H9 (cell line): ENCODE results near the gene FNIP2. TPM values are rescaled to one million over a fixed set of nuclear protein-coding genes. Genes with fewer than 3 reads are reported as not detected.

ENCODE experiments used
- DNase-seq: peaks from one replicate; pipeline ENCODE4 v3.0.0-alpha.2; 2017
- H2AFZ ChIP-seq: one replicate; pipeline ENCODE4 v1.6.1; 2013; ENCODE audit warnings: mild to moderate bottlenecking, low read length, control low read depth, moderate library complexity
- H2AK5ac ChIP-seq: 2 replicates; pipeline ENCODE4 v1.6.1; 2013; ENCODE audit warnings: low read length, control low read depth, mixed read lengths; ENCODE audit not compliant: insufficient read length
- H2BK120ac ChIP-seq: one replicate; pipeline ENCODE4 v1.6.1; 2013; ENCODE audit warnings: low read depth, mild to moderate bottlenecking, low read length, control low read depth, inconsistent platforms; ENCODE audit not compliant: poor library complexity, severe bottlenecking
- H2BK12ac ChIP-seq: 2 replicates; pipeline ENCODE4 v1.6.1; 2013; ENCODE audit warnings: low read length, control low read depth, mixed read lengths, low read depth; ENCODE audit not compliant: insufficient read length
- H2BK15ac ChIP-seq: 2 replicates; pipeline ENCODE4 v1.6.1; 2013; ENCODE audit warnings: low read depth, low read length, control low read depth
- H2BK20ac ChIP-seq: one replicate; pipeline ENCODE4 v1.6.1; 2013; ENCODE audit warnings: low read depth, mild to moderate bottlenecking, low read length, control low read depth, inconsistent platforms; ENCODE audit not compliant: poor library complexity, severe bottlenecking
- H2BK5ac ChIP-seq: 2 replicates; pipeline ENCODE4 v1.6.1; 2013; ENCODE audit warnings: low read length, control low read depth, mixed read lengths; ENCODE audit not compliant: insufficient read length
- H3K14ac ChIP-seq: 2 replicates; pipeline ENCODE4 v1.6.1; 2013; ENCODE audit warnings: low read length, control low read depth; ENCODE audit not compliant: insufficient read depth
- H3K18ac ChIP-seq: 2 replicates; pipeline ENCODE4 v1.6.1; 2013; ENCODE audit warnings: low read depth, mild to moderate bottlenecking, mixed read lengths, low read length, control low read depth; ENCODE audit not compliant: insufficient read length
- H3K23ac ChIP-seq: 2 replicates; pipeline ENCODE4 v1.6.1; 2013; ENCODE audit warnings: low read length, control low read depth, mixed read lengths, low read depth; ENCODE audit not compliant: insufficient read length
- H3K23me2 ChIP-seq: 2 replicates; pipeline ENCODE4 v1.6.1; 2013; ENCODE audit warnings: low read depth, mild to moderate bottlenecking, mixed read lengths, low read length, control low read depth; ENCODE audit not compliant: insufficient read length, poor library complexity, severe bottlenecking
- H3K27ac ChIP-seq: 2 replicates; pipeline ENCODE4 v1.5.1; 2013; ENCODE audit warnings: low read length, control low read depth, mixed read lengths, low read depth; ENCODE audit not compliant: insufficient read length
- H3K27me3 ChIP-seq: 2 replicates; pipeline ENCODE4 v1.6.1; 2013; ENCODE audit warnings: low read length, control low read depth, inconsistent platforms; ENCODE audit not compliant: insufficient read depth
- H3K4ac ChIP-seq: 2 replicates; pipeline ENCODE4 v1.6.1; 2013; ENCODE audit warnings: low read depth, mild to moderate bottlenecking, control low read depth, inconsistent platforms, low read length, moderate library complexity
- H3K4me1 ChIP-seq: 2 replicates; pipeline ENCODE4 v1.6.1; 2013; ENCODE audit warnings: low read length, control low read depth, inconsistent platforms; ENCODE audit not compliant: insufficient read depth
- H3K4me2 ChIP-seq: 2 replicates; pipeline ENCODE4 v1.6.1; 2013; ENCODE audit warnings: low read length, control low read depth, mixed read lengths; ENCODE audit not compliant: insufficient read length, insufficient read depth
- H3K56ac ChIP-seq: 2 replicates; pipeline ENCODE4 v1.6.1; 2013; ENCODE audit warnings: low read depth, mild to moderate bottlenecking, mixed read lengths, low read length, control low read depth; ENCODE audit not compliant: insufficient read length
- H3K79me1 ChIP-seq: 2 replicates; pipeline ENCODE4 v1.6.1; 2013; ENCODE audit warnings: low read depth, mild to moderate bottlenecking, moderate library complexity, low read length, control low read depth, inconsistent platforms; ENCODE audit not compliant: insufficient read depth, poor library complexity, severe bottlenecking
- H3K79me2 ChIP-seq: 2 replicates; pipeline ENCODE4 v1.6.1; 2013; ENCODE audit warnings: low read length, control low read depth, inconsistent platforms; ENCODE audit not compliant: insufficient read depth
- H3K9ac ChIP-seq: 2 replicates; pipeline ENCODE4 v1.6.1; 2013; ENCODE audit warnings: low read length, control low read depth, mixed read lengths; ENCODE audit not compliant: insufficient read length; ENCODE audit errors: extremely low read depth
- H3K9me3 ChIP-seq: one replicate; pipeline ENCODE4 v1.6.1; 2013; ENCODE audit warnings: low read depth, low read length, inconsistent platforms; ENCODE audit not compliant: control insufficient read depth
- H3T11ph ChIP-seq: one replicate; pipeline ENCODE4 v1.6.1; 2013; ENCODE audit warnings: mild to moderate bottlenecking, low read length, control low read depth, inconsistent platforms
- H4K20me1 ChIP-seq: one replicate; pipeline ENCODE4 v1.6.1; 2013; ENCODE audit not compliant: control insufficient read depth, insufficient read length, insufficient read depth
- H4K5ac ChIP-seq: 2 replicates; pipeline ENCODE4 v1.6.1; 2013; ENCODE audit warnings: low read depth, mild to moderate bottlenecking, mixed read lengths, low read length, control low read depth; ENCODE audit not compliant: insufficient read length
- H4K8ac ChIP-seq: replicated peaks from 2 replicates; pipeline ENCODE4 v1.6.1; 2013; ENCODE audit warnings: low read length, control low read depth, mixed read lengths, low read depth; ENCODE audit not compliant: insufficient read length
- H4K91ac ChIP-seq: 2 replicates; pipeline ENCODE4 v1.6.1; 2013; ENCODE audit warnings: low read depth, mild to moderate bottlenecking, moderate library complexity, mixed read lengths, low read length, control low read depth; ENCODE audit not compliant: insufficient read length
- H3K27ac Mint-ChIP-seq, 3 experiments: 2 replicates in 2 of 3; 3 replicates in 1 of 3; pipeline ENCODE4 v1.8.0; 2020 to 2021; ENCODE audit warnings: mixed read lengths in 3 of 3, mild to moderate bottlenecking in 1 of 3, moderate library complexity in 1 of 3
- H3K27me3 Mint-ChIP-seq: 2 replicates; pipeline ENCODE4 v1.8.0; 2021; ENCODE audit warnings: low read depth, mild to moderate bottlenecking, moderate library complexity, mixed read lengths
- H3K36me3 Mint-ChIP-seq, 3 experiments: 2 replicates in 2 of 3; 3 replicates in 1 of 3; pipeline ENCODE4 v1.8.0; 2020 to 2021; ENCODE audit warnings: low read depth in 3 of 3, mixed read lengths in 3 of 3; ENCODE audit not compliant: insufficient read depth in 1 of 3
- H3K4me1 Mint-ChIP-seq, 2 experiments: 2 replicates each; pipeline ENCODE4 v1.8.0; 2020; ENCODE audit warnings: mixed read lengths in 2 of 2
- H3K4me3 Mint-ChIP-seq, 2 experiments: 2 replicates in 1 of 2; 3 replicates in 1 of 2; pipeline ENCODE4 v1.8.0; 2020 to 2021; ENCODE audit warnings: mild to moderate bottlenecking in 2 of 2, mixed read lengths in 2 of 2, moderate library complexity in 1 of 2
- H3K9me3 Mint-ChIP-seq, 2 experiments: 2 replicates in 1 of 2; 3 replicates in 1 of 2; pipeline ENCODE4 v1.8.0; 2020; ENCODE audit warnings: mild to moderate bottlenecking in 2 of 2, mixed read lengths in 2 of 2, moderate library complexity in 1 of 2
- WGBS: extraction: QIAGEN DNeasy Blood & Tissue Kit; methylation state at CpG from one replicate; pipeline ENCODE4 v1.1.7; 2013; ENCODE audit warnings: missing lambda C conversion rate, low lambda C conversion rate, mixed read lengths; ENCODE audit not compliant: insufficient read length; ENCODE audit errors: extremely low coverage; 5-methylcytosine and 5-hydroxymethylcytosine counted together
- total RNA-seq: library from RNA; stranded (reverse); gene quantifications from 2 replicates; pipeline ENCODE4 v1.2.1, GENCODE V29; 2021
- TF ChIP-seq, protein P1 (sequence below): fragments of 200-600 bp; sonication (generic); conservative IDR thresholded peaks from 3 replicates; pipeline ENCODE4 v1.8.0; 2021; ENCODE audit warnings: antibody characterized with exemption, mild to moderate bottlenecking

FNIP2 gene
- total RNA-seq, 1 experiment from 2014 or later: 9.6 TPM

DNA sequence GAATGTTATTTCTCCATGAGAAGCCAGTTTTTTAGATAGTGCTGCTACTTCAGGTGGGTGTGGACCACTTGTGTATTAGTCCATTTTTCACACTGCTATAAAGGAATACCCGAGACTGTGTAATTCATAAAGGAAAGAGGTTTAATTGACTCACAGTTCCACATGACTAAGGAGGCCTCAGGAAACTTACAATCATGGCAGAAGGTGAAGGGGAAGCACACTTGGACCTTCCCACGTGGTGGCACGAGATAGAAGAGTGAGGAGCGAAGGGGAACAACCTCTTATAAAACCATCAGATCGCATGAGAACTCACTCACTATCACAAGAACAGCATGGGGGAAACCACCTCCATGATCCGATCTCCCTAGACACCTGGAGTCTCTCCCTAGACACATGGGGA lies 42.2 kb upstream of the FNIP2 start:
- no peak overlapping the region for H2AFZ ChIP-seq
- WGBS: no CpG with 5 or more reads among the region's 6 CpGs
- no peak overlapping the region for H2AK5ac ChIP-seq
- no peaks in the 10 kb centered on the region for H3K27me3 ChIP-seq
- no peak overlapping the region for H2BK5ac ChIP-seq
- TF ChIP-seq, protein P1, sequence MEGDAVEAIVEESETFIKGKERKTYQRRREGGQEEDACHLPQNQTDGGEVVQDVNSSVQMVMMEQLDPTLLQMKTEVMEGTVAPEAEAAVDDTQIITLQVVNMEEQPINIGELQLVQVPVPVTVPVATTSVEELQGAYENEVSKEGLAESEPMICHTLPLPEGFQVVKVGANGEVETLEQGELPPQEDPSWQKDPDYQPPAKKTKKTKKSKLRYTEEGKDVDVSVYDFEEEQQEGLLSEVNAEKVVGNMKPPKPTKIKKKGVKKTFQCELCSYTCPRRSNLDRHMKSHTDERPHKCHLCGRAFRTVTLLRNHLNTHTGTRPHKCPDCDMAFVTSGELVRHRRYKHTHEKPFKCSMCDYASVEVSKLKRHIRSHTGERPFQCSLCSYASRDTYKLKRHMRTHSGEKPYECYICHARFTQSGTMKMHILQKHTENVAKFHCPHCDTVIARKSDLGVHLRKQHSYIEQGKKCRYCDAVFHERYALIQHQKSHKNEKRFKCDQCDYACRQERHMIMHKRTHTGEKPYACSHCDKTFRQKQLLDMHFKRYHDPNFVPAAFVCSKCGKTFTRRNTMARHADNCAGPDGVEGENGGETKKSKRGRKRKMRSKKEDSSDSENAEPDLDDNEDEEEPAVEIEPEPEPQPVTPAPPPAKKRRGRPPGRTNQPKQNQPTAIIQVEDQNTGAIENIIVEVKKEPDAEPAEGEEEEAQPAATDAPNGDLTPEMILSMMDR: no peak
- no peak overlapping the region for H4K5ac ChIP-seq
- no peak overlapping the region for H3K4me2 ChIP-seq
- H3K23me2 ChIP-seq: peaks cover 12% of the 10 kb centered on the region
- no peak overlapping the region for H3K14ac ChIP-seq
- no peaks in the 10 kb centered on the region for H3K9me3 ChIP-seq
- no peak overlapping the region for H3K23ac ChIP-seq
- Mint-ChIP-seq H3K4me3 (no peak overlapping the region), H3K27me3 (peaks cover 1% of the 10 kb centered on the region; the same call in 1 of the 2 replicates), H3K27ac (no peak overlapping the region), H3K36me3 (peaks cover under 1 to 2% (median under 1%) of the 10 kb centered on the region in 3 experiments; a peak in 6 of 7 replicates), H3K9me3 (no peaks in the 10 kb centered on the region), H3K4me1 (peaks cover 13 to 22% of the 10 kb centered on the region in 2 experiments)
- H3T11ph ChIP-seq: no peak overlapping the region
- H3K56ac ChIP-seq: no peak overlapping the region
- no peak overlapping the region for H2BK15ac ChIP-seq
- H3K4me1 ChIP-seq: peaks cover 2% of the 10 kb centered on the region; the same call in 1 of the 2 replicates
- H3K18ac ChIP-seq: no peak overlapping the region
- no peak for DNase-seq
- H4K8ac ChIP-seq: no peak overlapping the region
- no peak overlapping the region for H3K27ac ChIP-seq
- H3K4ac ChIP-seq: no peak overlapping the region
- H3K79me2 ChIP-seq: peaks cover 7% of the 10 kb centered on the region; the same call in 1 of the 2 replicates
- H2BK120ac ChIP-seq: no peak overlapping the region
- no peak overlapping the region for H4K91ac ChIP-seq
- H4K20me1 ChIP-seq: no peaks in the 10 kb centered on the region
- no peak overlapping the region for H2BK20ac ChIP-seq
- H3K9ac ChIP-seq: no peak overlapping the region
- H3K79me1 ChIP-seq: no peaks in the 10 kb centered on the region
- H2BK12ac ChIP-seq: no peak overlapping the region
